ENCODE measurements around the gene NAXE. TPM values are rescaled to one million over a fixed set of nuclear protein-coding genes. Genes with fewer than 3 reads are reported as not detected.
A peak's percentile ranks its signal among the peaks of the same experiment; 100 is the strongest.

The NAXE gene
- total and polyA plus RNA-seq, 2 of the 13 experiments (the other 11 are each of a cell fraction or from before 2014, with no cell fraction given) = 39.4 to 59.4 TPM

GRCh38 chr1:156591432-156592157 is at the start of gene NAXE (continued):
- TF ChIP-seq PLSCR1 (CRISPR knock-in tag; IDR thresholded peaks at IDR 0.05; ENCODE audit: borderline replicate concordance) (no peak), ZNF343 (CRISPR knock-in tag; IDR thresholded peaks at IDR 0.05) (peak; percentile 61; the same call in 1 of the 2 replicates), SRF (IDR thresholded peaks at IDR 0.05; ENCODE audit: low read depth, low read length) (no peak), STAT5B (CRISPR knock-in tag; IDR thresholded peaks at IDR 0.05) (no peak; the same call in 1 of the 2 replicates), CEBPB (IDR thresholded peaks at IDR 0.05; ENCODE audit: borderline replicate concordance, low read depth, low read length) (no peak), ZSCAN12 (CRISPR knock-in tag; IDR thresholded peaks at IDR 0.05) (no peak), CCAR2 (optimal IDR thresholded peaks at IDR 0.05; ENCODE audit: low read depth, low read length) (no peak), PREB (CRISPR knock-in tag; IDR thresholded peaks at IDR 0.05) (no peak), HOXA9 (CRISPR knock-in tag; IDR thresholded peaks at IDR 0.05; ENCODE audit: borderline replicate concordance) (no peak), KMT2A (CRISPR knock-in tag; IDR thresholded peaks at IDR 0.05) (no peak; the same call in 1 of the 2 replicates), ZNF512B (CRISPR knock-in tag; IDR thresholded peaks at IDR 0.05; ENCODE audit: borderline replicate concordance) (no peak), ZNF724P (CRISPR knock-in tag; IDR thresholded peaks at IDR 0.05; ENCODE audit: borderline replicate concordance) (no peak), KAT2B (IDR thresholded peaks at IDR 0.05; ENCODE audit: borderline replicate concordance, low read depth, low read length) (no peak), ZNF143 (CRISPR knock-in tag; IDR thresholded peaks at IDR 0.05) (no peak), IRF9 (CRISPR knock-in tag; IDR thresholded peaks at IDR 0.05; ENCODE audit: borderline replicate concordance) (peak; percentile 87), ZBTB42 (CRISPR knock-in tag; IDR thresholded peaks at IDR 0.05) (no peak), FOXA3 (CRISPR knock-in tag; IDR thresholded peaks at IDR 0.05) (no peak), ZNF773 (CRISPR knock-in tag; IDR thresholded peaks at IDR 0.05; ENCODE audit: borderline replicate concordance) (no peak), TBL1XR1 (IDR thresholded peaks at IDR 0.05; ENCODE audit: borderline replicate concordance, low read length, partially characterized antibody) (no peak), YEATS2 (CRISPR knock-in tag; IDR thresholded peaks at IDR 0.05; ENCODE audit: borderline replicate concordance) (peak; percentile 61; the same call in 1 of the 2 replicates), E2F5 (CRISPR knock-in tag; conservative IDR thresholded peaks at IDR 0.05) (no peak)

Data from HepG2 (cell line).